ENCODE results near the gene ZNF74.
A peak's percentile ranks its signal among the peaks of the same experiment; 100 is the strongest.
"Not testable (repeated sequence)": the region's sequence is repeated elsewhere in the genome, so short reads cannot be mapped to it uniquely, and the experiment has no call there.

ZNF74 gene

GRCh38 chr22:20401376-20402014, 7.5 kb downstream of the ZNF74 start:
- no peak for DNase-seq

- no peak for DNase-seq
Measured at GRCh38 chr22:20402960-20403778, 9.2 kb downstream of the ZNF74 start.

- no peak for DNase-seq
Measured at GRCh38 chr22:20403779-20404140, 9.8 kb downstream of the ZNF74 start.

- no peak for DNase-seq
Measured at GRCh38 chr22:20404881-20405280, 10.9 kb downstream of the ZNF74 start.

GRCh38 chr22:20405291-20405930, 11.5 kb downstream of the ZNF74 start:
- DNase-seq = no peak

- no peak for DNase-seq
Measured at GRCh38 chr22:20405931-20406685, 12.2 kb downstream of the ZNF74 start.

GRCh38 chr22:20406686-20407408, 12.9 kb downstream of the ZNF74 start:
- no peak for DNase-seq

- DNase-seq = no peak
Measured at GRCh38 chr22:20407829-20408228, 13.9 kb downstream of the ZNF74 start.

GRCh38 chr22:20408891-20409290, 14.9 kb downstream of the ZNF74 start:
- no peak for DNase-seq

- DNase-seq = not testable (repeated sequence)
Measured at GRCh38 chr22:20409385-20409784, 15.4 kb downstream of the ZNF74 start.

- DNase-seq = no peak
Measured at GRCh38 chr22:20412474-20413216, 18.7 kb downstream of the ZNF74 start.

- no peak for DNase-seq
Measured at GRCh38 chr22:20413217-20414058, 19.5 kb downstream of the ZNF74 start.

- no peak for DNase-seq
Measured at GRCh38 chr22:20414059-20414440, 20.1 kb downstream of the ZNF74 start.

- no peak for DNase-seq
Measured at GRCh38 chr22:20414450-20414849, 20.5 kb downstream of the ZNF74 start.

- DNase-seq = not testable (repeated sequence)
Measured at GRCh38 chr22:20415241-20415640, 21.3 kb downstream of the ZNF74 start.

- DNase-seq = not testable (repeated sequence)
Measured at GRCh38 chr22:20415699-20416098, 21.7 kb downstream of the ZNF74 start.

GRCh38 chr22:20418211-20418788, 24.3 kb downstream of the ZNF74 start:
- peak; percentile 46 for DNase-seq

GRCh38 chr22:20419664-20419951, 25.7 kb downstream of the ZNF74 start:
- DNase-seq = no peak

- no peak for DNase-seq
Measured at GRCh38 chr22:20420157-20420842, 26.3 kb downstream of the ZNF74 start.

GRCh38 chr22:20421507-20421874, 27.5 kb downstream of the ZNF74 start:
- no peak for DNase-seq

All from kidney glomerular epithelial cell (primary cell).